Right kidney (tissue), 1 donor: Measurements from ENCODE around the gene EIF3M.
"Not testable (repeated sequence)": the region's sequence is repeated elsewhere in the genome, so short reads cannot be mapped to it uniquely, and the experiment has no call there.

Experiments
- DNase-seq: peaks from one replicate; pipeline ENCODE4 v3.0.0-alpha.2; 2016

Gene EIF3M

GRCh38 chr11:32586576-32587190, 3.1 kb downstream of the EIF3M start:
- no peak for DNase-seq

- DNase-seq = no peak
Measured at GRCh38 chr11:32594272-32594671, 10.6 kb downstream of the EIF3M start.

GRCh38 chr11:32596114-32596513, 12.5 kb downstream of the EIF3M start:
- DNase-seq = not testable (repeated sequence)

- no peak for DNase-seq
Measured at GRCh38 chr11:32597921-32598320, 14.3 kb downstream of the EIF3M start.

- no peak for DNase-seq
Measured at GRCh38 chr11:32602657-32603415, 19.2 kb downstream of the EIF3M start.

- no peak for DNase-seq
Measured at GRCh38 chr11:32606220-32606619, 22.6 kb downstream of the EIF3M start.

GRCh38 chr11:32608826-32609225, 25.2 kb downstream of the EIF3M start:
- not testable (repeated sequence) for DNase-seq

- no peak for DNase-seq
Measured at GRCh38 chr11:32610797-32611352, 27.2 kb downstream of the EIF3M start.

GRCh38 chr11:32613500-32614151, 30.0 kb downstream of the EIF3M start:
- no peak for DNase-seq

GRCh38 chr11:32615422-32615821, 31.8 kb downstream of the EIF3M start:
- DNase-seq = no peak

- DNase-seq = no peak
Measured at GRCh38 chr11:32616903-32617302, 33.3 kb downstream of the EIF3M start.

GRCh38 chr11:32630844-32631243, 47.2 kb downstream of the EIF3M start:
- no peak for DNase-seq

GRCh38 chr11:32635819-32636218, 52.2 kb downstream of the EIF3M start:
- DNase-seq = no peak

GRCh38 chr11:32641361-32641760, 57.7 kb downstream of the EIF3M start:
- DNase-seq = no peak

GRCh38 chr11:32643526-32643925, 59.9 kb downstream of the EIF3M start:
- no peak for DNase-seq
